Effector memory CD4-positive, alpha-beta T cell (primary cell): ENCODE results near the gene CCNDBP1.

Experiments used
- DNase-seq, 3 donors: peaks; one replicate each; pipeline ENCODE4 v3.0.0-alpha.2; 2020
- H3K27ac ChIP-seq: 2 replicates; pipeline ENCODE4 v1.7.0; 2013; ENCODE audit warnings: mild to moderate bottlenecking, low read length, moderate library complexity; ENCODE audit not compliant: insufficient read depth, poor library complexity, severe bottlenecking
- H3K27me3 ChIP-seq: replicated peaks from 2 replicates; pipeline ENCODE4 v1.7.0; 2013; ENCODE audit warnings: mild to moderate bottlenecking, low read length; ENCODE audit not compliant: insufficient read depth, control insufficient read depth, poor library complexity, severe bottlenecking
- H3K36me3 ChIP-seq: 2 replicates; pipeline ENCODE4 v1.7.0; 2013; ENCODE audit warnings: mild to moderate bottlenecking, low read length, moderate library complexity; ENCODE audit not compliant: control insufficient read depth, insufficient read depth
- H3K4me1 ChIP-seq: 2 replicates; pipeline ENCODE4 v1.7.0; 2013; ENCODE audit warnings: low read length, mild to moderate bottlenecking; ENCODE audit not compliant: control insufficient read depth, insufficient read depth, poor library complexity, severe bottlenecking
- H3K4me3 ChIP-seq: 2 replicates; pipeline ENCODE4 v1.7.0; 2013; ENCODE audit warnings: low read length, low read depth, mild to moderate bottlenecking; ENCODE audit not compliant: insufficient read depth, poor library complexity, severe bottlenecking
- H3K9me3 ChIP-seq: 2 replicates; pipeline ENCODE4 v1.7.0; 2013; ENCODE audit warnings: mild to moderate bottlenecking, low read length, moderate library complexity; ENCODE audit not compliant: control insufficient read depth

Gene CCNDBP1

GRCh38 chr15:43226436-43227305 is 41.5 kb downstream of the CCNDBP1 start:
- no peak for DNase-seq
- Histone ChIP-seq H3K27me3 (no peaks in the 10 kb centered on the region), H3K4me3 (no peak overlapping the region), H3K4me1 (no peaks in the 10 kb centered on the region), H3K9me3 (no peaks in the 10 kb centered on the region), H3K27ac (no peak overlapping the region), H3K36me3 (no peaks in the 10 kb centered on the region)

- DNase-seq: no peak
- H3K36me3 ChIP-seq: no peaks in the 10 kb centered on the region
- H3K9me3 ChIP-seq: no peaks in the 10 kb centered on the region
- H3K27me3 ChIP-seq: no peaks in the 10 kb centered on the region
- H3K4me1 ChIP-seq: no peaks in the 10 kb centered on the region
- H3K4me3 ChIP-seq: no peak overlapping the region
- H3K27ac ChIP-seq: no peak overlapping the region
Measured at GRCh38 chr15:43229977-43230376, 44.8 kb downstream of the CCNDBP1 start.

GRCh38 chr15:43230640-43231115 is 45.5 kb downstream of the CCNDBP1 start:
- H3K4me3 ChIP-seq: no peak overlapping the region
- H3K27ac ChIP-seq: no peak overlapping the region
- no peaks in the 10 kb centered on the region for H3K27me3 ChIP-seq
- DNase-seq: no peak
- H3K4me1 ChIP-seq: no peaks in the 10 kb centered on the region
- H3K36me3 ChIP-seq: no peaks in the 10 kb centered on the region
- no peaks in the 10 kb centered on the region for H3K9me3 ChIP-seq

GRCh38 chr15:43232289-43232874 is 47.2 kb downstream of the CCNDBP1 start:
- Histone ChIP-seq H3K4me1 (no peaks in the 10 kb centered on the region), H3K27me3 (peaks cover 3% of the 10 kb centered on the region), H3K36me3 (no peaks in the 10 kb centered on the region), H3K27ac (no peak overlapping the region), H3K4me3 (no peak overlapping the region), H3K9me3 (no peaks in the 10 kb centered on the region)
- no peak for DNase-seq

GRCh38 chr15:43235536-43235935 is 50.3 kb downstream of the CCNDBP1 start:
- DNase-seq: no peak
- no peak overlapping the region for H3K27ac ChIP-seq
- no peaks in the 10 kb centered on the region for H3K9me3 ChIP-seq
- peaks cover 3% of the 10 kb centered on the region for H3K27me3 ChIP-seq
- H3K4me3 ChIP-seq: no peak overlapping the region
- no peaks in the 10 kb centered on the region for H3K4me1 ChIP-seq
- no peaks in the 10 kb centered on the region for H3K36me3 ChIP-seq

GRCh38 chr15:43237842-43238470 is 52.8 kb downstream of the CCNDBP1 start:
- no peak overlapping the region for H3K4me3 ChIP-seq
- H3K27me3 ChIP-seq: peaks cover 3% of the 10 kb centered on the region
- H3K27ac ChIP-seq: no peak overlapping the region
- no peak for DNase-seq
- H3K36me3 ChIP-seq: no peaks in the 10 kb centered on the region
- no peaks in the 10 kb centered on the region for H3K4me1 ChIP-seq
- H3K9me3 ChIP-seq: no peaks in the 10 kb centered on the region

- H3K36me3 ChIP-seq: no peaks in the 10 kb centered on the region
- no peaks in the 10 kb centered on the region for H3K9me3 ChIP-seq
- peaks cover 3% of the 10 kb centered on the region for H3K27me3 ChIP-seq
- no peak overlapping the region for H3K4me3 ChIP-seq
- no peak overlapping the region for H3K27ac ChIP-seq
- no peaks in the 10 kb centered on the region for H3K4me1 ChIP-seq
- no peak for DNase-seq
Measured at GRCh38 chr15:43238671-43239131, 53.5 kb downstream of the CCNDBP1 start.

- Histone ChIP-seq H3K4me1 (no peaks in the 10 kb centered on the region), H3K4me3 (no peak overlapping the region), H3K36me3 (no peaks in the 10 kb centered on the region), H3K27ac (no peak overlapping the region), H3K9me3 (no peaks in the 10 kb centered on the region), H3K27me3 (peaks cover 3% of the 10 kb centered on the region)
- no peak for DNase-seq
Measured at GRCh38 chr15:43239732-43240491, 54.7 kb downstream of the CCNDBP1 start.

- peaks cover 3% of the 10 kb centered on the region for H3K27me3 ChIP-seq
- DNase-seq: no peak
- H3K27ac ChIP-seq: no peak overlapping the region
- H3K4me3 ChIP-seq: no peak overlapping the region
- H3K4me1 ChIP-seq: no peaks in the 10 kb centered on the region
- H3K36me3 ChIP-seq: no peaks in the 10 kb centered on the region
- H3K9me3 ChIP-seq: no peaks in the 10 kb centered on the region
Measured at GRCh38 chr15:43241100-43241499, 55.9 kb downstream of the CCNDBP1 start.
